GM18870 (cell line): ENCODE results near the gene SCUBE2.
"Not testable (repeated sequence)": the region's sequence is repeated elsewhere in the genome, so short reads cannot be mapped to it uniquely, and the experiment has no call there.

Experiments
- ATAC-seq: cut with Tn5 transposase; IDR thresholded peaks from one replicate; pipeline ENCODE4 v1.9.1; 2021; ENCODE audit warnings: moderate library complexity; ENCODE audit not compliant: unreplicated experiment

The SCUBE2 gene

DNA sequence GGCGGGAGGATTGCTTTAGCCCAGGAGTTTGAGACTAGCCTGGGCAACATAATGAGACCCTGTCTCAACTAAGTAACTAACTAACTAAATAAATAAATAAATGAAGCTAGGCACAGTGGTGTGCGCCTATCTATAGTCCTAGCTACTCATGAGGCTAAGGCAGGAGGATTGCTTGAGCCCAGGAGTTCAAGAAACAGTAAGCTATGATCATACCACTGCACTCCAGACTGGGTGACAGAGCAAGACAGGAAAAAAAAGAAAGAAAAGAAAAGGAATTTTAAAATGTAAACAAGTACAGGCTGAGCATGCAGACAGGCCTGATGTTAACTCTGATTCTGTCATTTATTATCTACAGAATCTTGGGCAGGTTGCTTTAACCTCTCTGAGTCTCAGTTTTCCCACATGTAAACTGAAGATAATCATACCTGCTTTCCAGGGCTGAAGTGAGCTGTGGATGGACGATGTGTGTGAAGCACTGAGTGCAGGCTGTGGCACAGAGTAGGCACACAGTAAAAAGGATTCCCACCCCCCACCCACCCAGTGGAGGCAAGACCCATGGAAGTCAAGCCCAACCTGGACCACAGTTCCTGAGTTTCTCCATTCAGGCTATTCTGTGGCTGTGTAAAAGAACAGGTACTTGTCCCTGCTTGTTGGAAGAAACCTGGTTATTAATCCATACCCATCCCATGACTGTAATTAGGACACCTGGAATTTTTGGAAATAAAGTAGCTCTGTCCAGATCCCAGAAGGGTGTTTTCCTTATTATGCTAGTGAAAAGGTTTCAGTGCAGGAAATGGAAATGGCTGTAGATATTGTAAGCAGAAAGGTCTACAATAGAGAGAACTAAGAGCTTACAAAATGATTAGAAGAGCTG, 18.7 kb upstream of the SCUBE2 start:
- ATAC-seq, result no peak

DNA sequence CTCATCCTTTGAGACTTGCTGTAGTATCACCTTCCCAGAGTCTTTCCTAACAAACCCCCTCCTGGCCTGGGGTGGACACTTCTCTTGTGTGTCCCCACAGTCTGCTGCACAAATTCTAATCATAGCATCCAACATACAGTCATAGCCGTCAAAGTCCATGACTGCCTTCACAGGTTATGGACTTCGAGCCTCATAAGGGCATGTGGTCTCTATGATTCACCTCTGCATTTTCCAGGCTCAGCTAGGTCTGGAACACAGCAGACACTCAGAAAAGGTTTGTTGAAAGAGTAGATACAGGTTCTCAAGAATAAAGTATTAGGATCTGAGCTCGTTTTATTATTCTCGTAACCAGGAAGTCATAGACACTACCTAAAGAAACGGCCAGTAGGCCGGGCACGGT, 13.2 kb upstream of the SCUBE2 start:
- no peak for ATAC-seq

DNA sequence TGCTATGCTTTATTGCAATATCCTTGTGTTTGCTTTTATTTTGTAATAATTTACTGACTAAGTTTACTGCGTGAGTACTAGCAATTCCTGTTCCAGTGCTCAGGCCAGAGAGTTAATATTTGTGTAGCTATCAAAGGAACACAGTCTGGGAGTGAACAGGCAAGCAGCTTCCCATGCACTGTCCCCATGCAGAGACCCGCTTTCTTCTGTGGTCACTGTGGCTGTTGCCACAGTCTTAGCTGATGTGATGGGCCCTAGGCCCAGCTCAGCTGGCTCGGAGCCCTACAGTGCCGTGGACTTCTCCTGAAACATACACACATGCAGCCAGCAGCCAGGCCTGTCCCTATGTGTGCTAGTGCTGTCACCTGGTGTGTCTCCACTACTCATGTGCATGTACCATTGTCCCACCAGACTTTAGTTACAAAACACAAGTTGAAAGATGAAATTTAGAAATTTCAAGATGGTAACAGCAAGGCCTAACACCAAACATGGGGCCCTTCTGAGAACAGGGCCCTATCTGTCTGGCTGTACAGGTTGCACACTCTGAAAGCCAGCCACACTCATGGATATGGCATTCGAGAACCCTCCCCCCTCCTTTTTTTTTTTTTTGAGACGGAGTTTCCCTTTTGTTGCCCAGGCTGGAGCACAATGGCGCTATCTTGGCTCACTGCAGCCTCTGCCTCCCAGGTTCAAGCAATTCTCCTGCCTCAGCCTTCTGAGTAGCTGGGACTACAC, 12.3 kb upstream of the SCUBE2 start:
- no peak for ATAC-seq

DNA sequence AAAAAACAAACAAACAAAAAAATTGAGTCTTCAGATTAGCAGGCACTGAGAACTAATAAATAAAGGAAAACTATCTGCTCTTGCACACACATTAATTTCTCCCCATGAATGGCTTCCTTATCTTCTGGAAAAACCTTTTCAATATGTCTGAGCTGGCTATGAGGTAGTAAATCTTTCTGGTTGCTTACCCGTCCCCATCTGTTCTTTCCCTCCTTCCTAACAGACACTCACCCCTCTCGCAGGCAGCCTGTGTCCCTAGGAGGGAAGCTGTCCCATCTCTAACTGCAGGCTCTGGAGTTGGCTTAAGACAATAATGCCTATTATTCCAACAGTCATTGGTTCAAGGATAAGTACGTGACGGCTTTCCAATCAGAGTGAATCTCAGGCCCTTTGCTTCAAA, 8.2 kb upstream of the SCUBE2 start:
- ATAC-seq, result no peak

DNA sequence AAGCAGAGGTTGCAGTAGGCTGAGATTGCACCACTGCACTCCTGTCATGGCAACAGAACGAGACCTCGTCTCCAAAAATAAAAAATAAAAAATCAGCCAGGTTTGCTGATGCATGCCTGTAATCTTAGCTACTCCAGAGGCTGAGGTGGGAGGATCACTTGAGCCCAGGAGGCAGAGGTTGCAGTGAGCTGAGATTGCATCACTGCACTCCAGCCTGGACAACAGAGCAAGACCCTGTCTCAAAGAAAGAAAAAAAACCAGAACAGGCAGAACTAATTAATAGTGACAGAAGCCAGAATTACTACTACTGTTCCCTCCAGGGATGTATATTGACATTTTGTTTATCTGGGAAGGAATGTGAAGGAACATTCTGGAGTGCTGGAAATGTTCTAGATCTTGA, 7.1 kb upstream of the SCUBE2 start:
- not testable (repeated sequence) for ATAC-seq

DNA sequence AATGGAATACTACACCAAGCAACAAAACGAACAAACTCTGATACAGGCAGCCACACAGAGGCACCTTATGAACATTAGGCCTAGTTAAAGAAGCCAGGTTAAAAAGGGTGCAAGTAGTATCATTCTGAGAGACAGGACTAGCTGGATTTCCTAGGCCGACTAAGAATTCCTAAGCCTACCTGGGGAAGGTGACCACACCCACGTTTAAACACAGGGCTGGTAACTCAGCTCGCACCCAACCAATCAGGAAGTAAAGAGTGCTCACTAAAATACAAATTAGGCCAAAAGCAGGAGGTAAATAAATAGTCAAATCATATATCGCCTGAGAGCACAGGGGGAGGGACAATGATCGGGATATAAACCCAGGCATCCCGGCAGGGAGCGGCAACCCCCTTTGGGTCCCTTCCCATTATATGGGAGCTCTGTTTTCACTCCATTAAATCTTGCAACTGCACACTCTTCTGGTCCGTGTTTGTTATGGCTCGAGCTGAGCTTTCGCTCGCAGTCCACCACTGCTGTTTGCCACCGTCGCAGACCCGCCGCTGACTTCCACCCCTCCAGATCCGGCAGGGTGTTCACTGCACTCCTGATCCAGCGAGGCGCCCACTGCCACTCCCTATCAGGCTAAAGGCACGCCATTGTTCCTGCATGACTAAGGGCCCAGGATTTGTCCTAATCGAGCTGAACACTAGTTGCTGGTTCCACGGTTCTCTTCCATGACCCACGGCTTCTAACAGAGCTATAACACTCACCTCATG, 6.0 kb upstream of the SCUBE2 start:
- ATAC-seq, result not testable (repeated sequence)

DNA sequence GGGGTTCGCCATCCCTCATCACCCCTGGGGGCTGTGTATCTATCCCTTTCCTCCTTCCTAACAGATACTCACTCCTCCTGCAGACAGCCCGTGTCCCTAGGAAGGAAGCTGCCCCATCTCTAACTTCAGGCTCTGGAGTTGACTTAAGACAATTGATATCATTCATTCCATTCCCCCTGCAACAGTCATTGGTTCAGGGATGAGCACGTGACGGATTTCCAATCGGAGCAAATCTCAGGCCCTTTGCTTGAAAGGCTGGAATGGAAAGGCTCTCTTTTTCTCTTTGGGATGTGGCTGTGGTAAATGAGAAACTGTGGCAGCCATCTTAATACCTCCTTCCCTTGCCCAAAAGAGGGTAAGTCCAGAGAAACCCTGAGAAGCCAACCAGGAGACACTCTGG, 5.0 kb upstream of the SCUBE2 start:
- no peak for ATAC-seq

DNA sequence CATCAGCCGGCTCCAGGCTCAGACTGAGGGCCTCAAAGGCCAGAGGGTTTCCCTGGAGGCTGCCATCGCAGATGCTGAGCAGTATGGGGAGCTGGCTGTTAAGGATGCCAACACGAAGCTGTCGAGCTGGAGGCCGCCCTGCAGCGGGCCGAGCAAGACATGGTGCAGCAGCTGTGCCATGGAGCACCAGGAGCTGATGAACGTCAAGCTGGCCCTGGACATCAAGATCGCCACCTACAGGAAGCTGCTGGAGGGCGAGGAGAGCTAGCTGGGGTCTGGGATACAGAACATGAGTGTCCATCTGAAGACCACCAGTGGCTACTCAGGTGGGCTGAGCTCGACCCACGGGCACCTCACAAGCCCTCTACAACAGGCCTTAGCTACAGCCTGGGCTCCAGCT, 4.0 kb upstream of the SCUBE2 start:
- ATAC-seq, result no peak

DNA sequence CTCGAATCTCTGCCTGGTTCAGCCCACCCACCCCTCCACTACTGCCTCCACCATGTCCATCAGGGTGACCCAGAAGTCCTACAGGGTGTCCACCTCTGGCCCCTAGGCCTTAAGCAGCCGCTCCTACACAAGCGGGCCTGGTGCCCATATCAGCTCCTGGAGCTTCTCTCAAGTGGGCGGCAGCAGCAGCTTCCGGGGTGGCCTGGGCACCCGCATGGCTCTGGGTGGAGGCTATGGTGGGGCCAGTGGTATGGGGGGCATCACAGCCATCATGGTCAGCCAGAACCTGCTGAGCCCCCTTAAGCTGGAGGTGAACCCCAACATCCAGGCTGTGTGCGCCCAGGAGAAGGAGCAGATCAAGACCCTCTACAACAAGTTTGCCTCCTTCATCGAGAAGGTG, 3.0 kb upstream of the SCUBE2 start:
- ATAC-seq, result no peak

DNA sequence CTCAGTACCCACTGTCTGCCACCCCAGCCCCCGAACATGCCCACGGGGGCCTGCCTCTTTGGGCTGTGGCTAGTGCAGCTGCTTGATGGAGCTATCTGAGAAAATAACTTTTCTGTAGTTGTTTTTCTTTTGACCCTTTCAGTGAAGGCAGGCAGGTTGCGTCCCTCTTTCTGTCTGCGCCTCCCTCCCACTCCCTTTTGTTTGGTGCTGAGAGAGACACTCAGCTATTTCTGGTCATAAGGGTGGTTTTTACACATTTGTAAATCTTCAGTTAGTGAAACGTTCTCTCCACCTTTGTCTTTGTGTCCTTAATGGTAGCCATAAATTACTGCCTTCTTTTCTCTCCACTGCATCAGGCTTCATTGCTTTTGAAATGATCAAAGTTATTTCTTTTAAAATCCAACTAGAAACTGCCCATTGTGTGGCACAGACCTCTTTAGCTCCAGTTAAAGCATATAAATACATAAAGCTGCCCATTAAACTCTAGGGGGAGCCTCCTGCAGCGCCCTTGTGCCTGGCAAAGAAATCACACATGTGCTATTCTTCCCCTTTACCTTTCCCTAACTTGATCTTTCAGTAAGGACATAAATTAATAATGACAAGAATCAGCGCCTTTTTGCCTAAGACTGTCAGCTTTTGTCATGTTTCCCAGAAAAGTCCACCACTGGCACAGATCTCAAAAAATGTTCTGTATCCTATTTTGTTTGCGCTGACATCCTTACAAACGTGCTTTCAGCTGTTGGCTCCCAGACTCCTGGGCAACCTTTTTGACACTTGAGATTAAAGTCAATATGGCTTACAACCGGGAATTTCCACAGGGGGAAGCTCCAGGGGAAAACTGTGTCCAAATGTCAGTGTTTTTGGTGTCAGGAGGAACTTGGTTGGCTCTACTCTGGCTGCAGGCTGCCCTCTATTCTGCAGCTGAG, 1.7 kb upstream of the SCUBE2 start:
- ATAC-seq, result no peak

DNA sequence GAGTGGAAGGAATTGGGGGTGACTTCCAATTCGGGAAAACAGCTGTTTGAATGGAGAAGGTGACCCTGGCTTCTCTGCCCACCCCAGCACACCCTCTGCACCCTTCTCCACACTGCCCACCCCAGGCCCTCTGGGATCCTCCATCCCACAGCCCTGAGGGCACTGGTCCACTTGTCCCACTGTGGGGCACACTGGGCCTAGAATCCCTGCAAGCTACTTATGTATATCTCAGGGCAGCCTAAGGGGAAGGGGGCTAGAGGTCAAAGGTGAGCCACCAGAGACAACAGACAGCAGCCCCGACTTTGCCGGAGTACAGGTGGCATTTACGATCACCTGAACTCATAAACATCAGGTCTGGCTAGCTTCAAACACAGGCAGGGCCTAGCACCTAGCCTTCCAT, 673 bp upstream of the SCUBE2 start:
- ATAC-seq, result no peak

DNA sequence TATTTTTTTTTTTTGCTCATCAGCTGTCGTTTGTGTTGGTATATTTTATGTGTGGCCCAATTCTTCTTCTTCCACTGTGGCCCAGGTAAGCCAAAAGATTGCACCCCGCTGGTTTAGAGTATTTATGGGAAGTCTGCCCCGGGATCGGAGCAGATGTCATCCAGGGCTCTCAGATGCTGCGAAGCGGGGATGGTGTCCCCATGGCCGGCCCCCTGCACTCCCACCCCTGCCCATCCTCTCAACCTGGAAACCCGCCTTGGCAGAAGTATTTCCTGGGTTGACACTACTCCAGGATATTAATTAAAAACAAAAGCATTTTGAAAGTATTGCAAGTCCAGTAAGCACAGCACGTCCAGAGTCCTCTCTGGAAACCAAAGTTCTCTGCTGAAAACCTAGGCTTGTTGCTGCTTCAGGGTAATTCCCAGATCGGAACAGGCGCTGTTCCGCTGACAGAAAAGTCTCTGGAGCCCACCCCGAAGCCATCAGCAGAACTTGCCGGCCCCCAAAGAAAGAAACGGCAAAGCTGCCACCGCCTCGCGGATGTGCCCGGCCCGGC, 833 bp downstream of the SCUBE2 start:
- ATAC-seq, result no peak

DNA sequence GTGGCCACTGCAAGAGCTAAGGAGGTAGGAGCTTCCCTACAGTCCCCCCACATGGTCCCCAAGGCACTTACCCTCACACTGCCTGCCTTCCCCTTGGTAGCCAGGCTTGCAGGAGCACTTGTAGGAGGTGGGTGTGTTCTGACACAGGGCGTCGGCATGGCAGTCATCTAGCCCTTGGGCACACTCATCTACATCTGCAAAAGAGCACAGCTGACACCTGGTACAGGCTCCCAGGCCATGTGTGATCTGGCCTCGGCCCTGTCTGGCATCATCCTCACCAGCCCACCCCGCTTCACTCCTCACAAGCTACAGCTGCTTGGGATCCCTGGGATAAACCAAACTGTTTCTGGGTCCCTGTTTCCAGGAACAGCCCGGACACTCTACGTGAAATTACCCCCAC, 1.8 kb downstream of the SCUBE2 start:
- ATAC-seq, result no peak

DNA sequence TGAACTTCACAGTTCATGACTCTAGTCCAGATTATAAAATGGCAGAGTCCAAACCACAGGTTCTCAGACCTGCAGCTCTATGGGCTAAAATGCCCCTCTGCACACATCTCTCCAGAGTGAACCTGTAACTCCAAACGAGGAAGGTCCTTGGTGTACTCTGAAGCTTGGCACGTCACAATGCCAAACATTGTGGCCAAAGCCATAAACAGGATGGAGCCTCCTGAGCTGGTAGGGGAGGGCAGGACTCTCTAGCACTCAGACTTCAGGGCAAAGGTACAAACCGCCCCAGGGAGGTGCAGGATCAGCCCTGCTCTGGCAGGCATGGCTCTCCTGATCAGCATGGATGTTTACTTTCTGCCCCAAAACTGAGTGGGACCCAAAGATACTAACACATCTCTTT, 2.3 kb downstream of the SCUBE2 start:
- ATAC-seq, result no peak

DNA sequence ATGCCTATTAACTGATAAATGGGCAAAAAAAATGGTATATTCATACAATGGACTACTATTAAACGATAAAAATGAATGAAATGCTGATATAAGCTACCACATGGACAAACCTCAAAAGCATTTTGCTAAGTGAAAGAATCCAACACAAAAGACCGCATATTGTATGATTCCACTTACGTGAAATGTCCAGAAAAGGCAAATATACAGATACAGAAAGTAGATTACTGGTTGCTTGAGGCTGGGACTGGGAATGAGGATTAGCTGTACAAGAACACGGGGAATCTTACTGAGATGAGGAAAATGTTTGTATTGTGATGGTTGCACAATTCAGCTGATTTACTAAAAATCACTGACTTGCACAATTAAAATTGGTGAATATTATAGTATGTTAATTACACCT, 8.8 kb downstream of the SCUBE2 start:
- no peak for ATAC-seq

DNA sequence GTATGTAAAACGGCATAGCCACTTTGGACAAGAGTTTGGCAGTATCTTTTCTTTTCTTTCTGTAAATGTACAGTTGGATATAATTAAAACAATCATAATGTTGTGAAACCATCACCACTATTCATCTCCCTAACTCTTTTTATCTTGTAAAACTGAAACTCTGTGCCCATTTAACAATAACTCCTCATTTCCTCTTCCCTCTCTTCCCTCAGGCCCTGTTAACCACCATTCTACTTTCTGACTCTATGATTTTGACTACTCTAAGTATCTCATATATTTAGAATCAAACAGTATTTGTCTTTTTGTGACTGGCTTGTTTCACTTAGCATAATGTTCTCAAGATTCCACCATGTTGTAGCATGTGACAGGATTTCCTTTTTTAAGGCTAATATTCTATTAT, 10.2 kb downstream of the SCUBE2 start:
- no peak for ATAC-seq

DNA sequence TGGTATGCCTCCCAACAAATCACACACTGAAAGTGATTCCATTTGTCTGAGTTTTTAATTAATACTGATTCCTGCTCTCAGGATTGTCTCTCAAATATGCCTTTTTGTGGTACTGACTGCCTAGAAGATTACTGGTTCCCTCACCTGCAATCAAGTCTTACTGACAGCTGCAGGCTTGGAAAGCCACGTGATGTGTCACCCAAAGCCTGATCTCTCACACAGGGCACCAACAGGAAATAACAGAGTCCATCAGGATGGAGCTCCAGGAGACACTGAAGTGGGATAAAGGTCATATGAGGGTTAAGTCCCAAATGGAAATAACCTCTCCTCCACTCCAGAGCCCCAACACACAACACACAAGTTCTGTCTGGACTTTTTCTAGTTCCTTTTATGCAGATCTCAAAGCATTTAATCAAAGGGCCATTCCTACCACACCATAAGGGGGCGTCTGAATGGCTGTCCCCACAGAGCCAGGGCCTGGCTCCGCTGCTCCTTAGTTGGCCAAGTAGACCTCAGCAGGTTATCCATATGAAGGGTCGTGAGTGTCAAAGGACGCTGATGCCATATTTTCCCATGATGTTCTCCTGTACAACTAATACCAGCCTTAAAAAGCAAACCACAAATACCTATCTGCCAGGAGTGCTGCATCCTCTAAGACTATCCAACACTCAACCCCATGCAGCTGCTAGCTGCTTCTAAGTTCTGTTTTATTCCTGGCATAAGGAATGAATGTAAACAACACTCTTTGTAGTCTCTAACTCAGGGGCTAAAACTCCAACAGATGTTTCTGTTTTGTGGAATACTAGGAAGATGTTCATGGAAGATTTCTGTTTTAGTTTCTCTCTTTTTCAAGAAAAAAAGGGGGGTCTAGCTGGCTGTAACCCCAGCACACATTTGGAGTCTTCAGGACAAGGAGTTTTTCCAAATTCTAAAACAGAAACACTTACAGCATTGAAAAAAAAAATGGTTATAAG, 13.0 kb downstream of the SCUBE2 start:
- ATAC-seq, result no peak

DNA sequence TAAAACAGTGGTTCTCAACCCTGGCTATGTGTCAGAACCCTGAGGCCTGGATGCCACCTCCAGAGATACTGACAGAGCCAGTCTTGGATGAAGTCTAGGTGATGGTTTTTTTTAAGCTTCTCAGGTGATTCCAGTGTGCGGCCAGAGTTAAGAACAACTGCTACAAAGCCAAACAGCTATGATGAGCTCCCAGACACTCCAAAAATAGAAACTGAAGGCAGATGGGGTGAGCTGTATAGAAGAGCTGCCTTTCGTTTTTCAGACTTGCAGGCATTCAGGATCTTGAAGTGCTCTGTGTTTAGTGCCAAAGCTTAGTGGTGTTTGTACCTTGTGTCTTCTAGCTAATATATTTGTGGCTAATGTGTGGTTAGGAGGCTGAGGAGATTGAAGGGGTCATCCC, 14.2 kb downstream of the SCUBE2 start:
- ATAC-seq, result no peak

DNA sequence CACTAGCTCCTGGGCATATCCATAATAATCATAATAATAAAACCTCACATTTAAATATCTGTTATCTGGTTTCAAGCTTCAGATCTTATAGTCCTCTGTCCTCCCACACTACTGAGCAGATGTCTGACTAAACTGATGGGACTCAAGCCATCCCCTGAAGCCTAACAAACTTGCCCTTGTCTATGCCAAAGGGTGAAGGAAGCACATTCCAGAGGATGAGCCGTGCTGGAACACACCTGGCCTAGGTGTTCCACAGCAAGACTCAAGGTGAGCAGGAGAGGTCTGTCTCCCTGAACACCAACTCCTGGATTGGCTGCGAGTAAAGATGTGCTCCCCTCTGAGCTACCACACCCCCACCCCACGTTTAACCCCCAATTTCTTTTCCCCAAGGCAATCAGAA, 14.7 kb downstream of the SCUBE2 start:
- no peak for ATAC-seq
